ENCODE measurements around the gene USP21. TPM values are rescaled to one million over a fixed set of nuclear protein-coding genes. Genes with fewer than 3 reads are reported as not detected.
A peak's percentile ranks its signal among the peaks of the same experiment; 100 is the strongest.

The USP21 gene
- total RNA-seq, 4 donors from 2014 or later = 19.5 to 75.9 (median 35.3) TPM

DNA sequence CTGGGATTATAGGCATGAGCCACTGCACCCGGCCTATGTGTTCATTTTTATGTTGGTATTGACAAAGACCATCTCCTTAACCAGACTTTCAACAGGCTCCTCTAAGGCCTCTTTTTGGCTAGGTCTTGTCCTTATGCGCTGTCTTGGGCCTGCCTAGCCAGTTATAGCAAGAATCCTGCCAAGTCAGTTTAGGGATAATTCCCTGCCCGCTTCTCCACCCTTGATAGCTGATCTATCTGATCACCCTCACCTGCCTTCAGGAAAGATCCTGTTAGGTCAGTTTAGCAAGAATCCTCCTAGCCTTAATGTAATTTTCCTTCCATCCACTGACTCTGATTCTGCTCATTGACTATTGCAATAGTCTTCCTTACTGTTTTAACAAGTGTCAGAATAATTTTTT is 20.4 kb downstream of the USP21 start:
- H3K9me3 ChIP-seq = no peaks in the 10 kb centered on the region
- WGBS, 2 donors (ENCODE audit: low coverage in 1 of 2) = 96 to 100% methylated on average over 1 to 3 of the region's 3 CpGs
- H3K36me3 ChIP-seq = peaks cover 0 to 3% (median 0%) of the 10 kb centered on the region in 4 donors
- H3K4me1 ChIP-seq = peaks cover 0 to 34% (median 16%) of the 10 kb centered on the region in 4 donors
- TF ChIP-seq POLR2AphosphoS5 (IDR thresholded peaks at IDR 0.05) = no peak
- no peak for TF ChIP-seq EP300 (IDR thresholded peaks at IDR 0.05; ENCODE audit: low read depth)
- TF ChIP-seq CTCF (IDR thresholded peaks at IDR 0.05) = no peak
- TF ChIP-seq POLR2A (IDR thresholded peaks at IDR 0.05) = no peak
- intact Hi-C loops (cut with DNase I; ENCODE audit: low total_unique reads) = no loop called here
- H3K27ac ChIP-seq = no peak overlapping the region
- in situ Hi-C loops (cut with MboI; ENCODE audit: low pct_ligation_motif_present in 1 of 4, low pct_unique_long_range_greater_than_20kb in 1 of 4, low sequenced_read_pairs in 3 of 4) = no loop called here
- no peak overlapping the region for H3K4me3 ChIP-seq
- no peak for DNase-seq
- no peaks in the 10 kb centered on the region for H3K27me3 ChIP-seq

- H3K27ac ChIP-seq = no peak overlapping the region
- in situ Hi-C loops (cut with MboI; ENCODE audit: low pct_ligation_motif_present in 1 of 4, low pct_unique_long_range_greater_than_20kb in 1 of 4, low sequenced_read_pairs in 3 of 4) = no loop called here
- no peaks in the 10 kb centered on the region for H3K27me3 ChIP-seq
- H3K9me3 ChIP-seq = no peaks in the 10 kb centered on the region
- DNase-seq = no peak
- H3K4me1 ChIP-seq = peaks cover 0 to 36% (median 15%) of the 10 kb centered on the region in 4 donors
- no peaks in the 10 kb centered on the region for H3K36me3 ChIP-seq
- TF ChIP-seq POLR2A (IDR thresholded peaks at IDR 0.05) (no peak), CTCF (IDR thresholded peaks at IDR 0.05) (no peak), POLR2AphosphoS5 (IDR thresholded peaks at IDR 0.05) (no peak)
- intact Hi-C loops (cut with DNase I; ENCODE audit: low total_unique reads) = no loop called here
- H3K4me3 ChIP-seq = no peak overlapping the region
- WGBS, 2 donors (ENCODE audit: low coverage in 1 of 2) = 20 to 81% methylated on average over 1 of the region's 1 CpG
These were observed 21.3 kb downstream of the USP21 start for GRCh38 chr1:161180639-161181038.

DNA sequence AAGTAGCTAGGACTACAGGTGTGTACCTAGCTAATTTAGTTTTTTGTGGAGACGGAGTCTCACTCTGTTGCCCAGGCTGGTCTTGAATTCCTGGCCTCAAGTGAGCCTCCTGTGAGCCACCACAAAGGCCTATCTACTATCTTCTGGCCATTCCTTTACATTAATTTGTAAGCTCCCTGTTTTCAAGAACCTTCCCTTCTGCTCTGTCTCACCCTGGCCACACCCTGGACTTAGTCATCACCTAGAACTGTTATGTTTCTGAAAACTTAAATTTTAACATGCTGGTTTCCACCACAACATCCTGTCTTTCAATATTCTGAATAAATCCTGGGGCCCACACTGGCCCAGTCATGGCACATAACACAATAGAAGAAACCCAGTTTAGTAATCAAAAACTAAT is 22.9 kb downstream of the USP21 start:
- no peak overlapping the region for H3K4me3 ChIP-seq
- peak overlapping the region; percentile 32 to 66 (median 53) for H3K27ac ChIP-seq
- no peaks in the 10 kb centered on the region for H3K27me3 ChIP-seq
- no peaks in the 10 kb centered on the region for H3K36me3 ChIP-seq
- DNase-seq = no peak
- no peak for TF ChIP-seq EP300 (IDR thresholded peaks at IDR 0.05; ENCODE audit: low read depth)
- no peak for TF ChIP-seq CTCF (IDR thresholded peaks at IDR 0.05)
- no peak for TF ChIP-seq POLR2AphosphoS5 (IDR thresholded peaks at IDR 0.05)
- no peak for TF ChIP-seq POLR2A (IDR thresholded peaks at IDR 0.05)
- intact Hi-C loops (cut with DNase I; ENCODE audit: low total_unique reads) (no loop called here), in situ Hi-C loops (cut with MboI; ENCODE audit: low pct_ligation_motif_present in 1 of 4, low pct_unique_long_range_greater_than_20kb in 1 of 4, low sequenced_read_pairs in 3 of 4) (no loop called here)
- peaks cover 0 to 34% (median 3%) of the 10 kb centered on the region in 4 donors for H3K4me1 ChIP-seq
- H3K9me3 ChIP-seq = no peaks in the 10 kb centered on the region
- WGBS, 2 donors (ENCODE audit: low coverage in 1 of 2) = 87% methylated on average over 1 of the region's 1 CpG; no CpG with 5 or more reads in 1 of the 2 donors

DNA sequence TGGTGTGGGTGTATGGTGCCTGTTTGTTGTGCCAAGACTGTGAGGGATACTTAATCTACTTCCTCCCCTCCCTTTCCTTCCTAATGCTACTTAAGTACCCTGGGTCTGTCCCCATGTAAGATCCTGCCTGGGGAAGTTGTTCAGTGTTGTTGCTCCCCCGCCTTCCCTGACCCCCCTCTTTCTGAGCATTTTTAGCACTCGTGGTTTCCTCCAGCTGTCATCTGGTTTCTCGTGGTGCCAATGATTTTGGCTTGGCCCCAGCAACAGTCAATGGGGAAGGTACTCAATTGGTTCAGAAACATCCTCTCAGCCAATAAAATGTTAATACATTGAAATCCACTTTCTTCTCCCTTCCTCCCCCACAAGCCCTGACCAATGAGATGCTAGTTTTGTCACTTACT is 26.0 kb downstream of the USP21 start:
- Histone ChIP-seq H3K4me3 (no peak overlapping the region), H3K27ac (peak overlapping the region; percentile 70 to 76 (median 72)), H3K27me3 (no peaks in the 10 kb centered on the region), H3K36me3 (no peaks in the 10 kb centered on the region), H3K9me3 (no peaks in the 10 kb centered on the region), H3K4me1 (peaks cover 0 to 27% (median 0%) of the 10 kb centered on the region in 4 donors)
- DNase-seq = peak; percentile 83
- in situ Hi-C loops (cut with MboI; ENCODE audit: low pct_ligation_motif_present in 1 of 4, low pct_unique_long_range_greater_than_20kb in 1 of 4, low sequenced_read_pairs in 3 of 4) (no loop called here), intact Hi-C loops (cut with DNase I; ENCODE audit: low total_unique reads) (no loop called here)
- peak in 1 of 3 donors; percentile 17 for TF ChIP-seq POLR2AphosphoS5 (IDR thresholded peaks at IDR 0.05)
- no peak for TF ChIP-seq POLR2A (IDR thresholded peaks at IDR 0.05)
- 16 to 26% methylated on average over 3 of the region's 3 CpGs for WGBS, 2 donors (ENCODE audit: low coverage in 1 of 2)

- Histone ChIP-seq H3K4me1 (peaks cover 0 to 27% (median 0%) of the 10 kb centered on the region in 4 donors), H3K27ac (peak overlapping the region; percentile 70 to 76 (median 72)), H3K4me3 (no peak overlapping the region), H3K36me3 (no peaks in the 10 kb centered on the region), H3K9me3 (no peaks in the 10 kb centered on the region), H3K27me3 (no peaks in the 10 kb centered on the region)
- intact Hi-C loops (cut with DNase I; ENCODE audit: low total_unique reads) = no loop called here
- TF ChIP-seq POLR2A (IDR thresholded peaks at IDR 0.05) = no peak
- TF ChIP-seq EP300 (IDR thresholded peaks at IDR 0.05; ENCODE audit: low read depth) = no peak
- no peak for TF ChIP-seq CTCF (IDR thresholded peaks at IDR 0.05)
- no peak for TF ChIP-seq POLR2AphosphoS5 (IDR thresholded peaks at IDR 0.05)
- DNase-seq = no peak
- in situ Hi-C loops (cut with MboI; ENCODE audit: low pct_ligation_motif_present in 1 of 4, low pct_unique_long_range_greater_than_20kb in 1 of 4, low sequenced_read_pairs in 3 of 4) = no loop called here
- WGBS, 2 donors (ENCODE audit: low coverage in 1 of 2) = 29 to 42% methylated on average over 1 to 2 of the region's 2 CpGs
These were observed 26.5 kb downstream of the USP21 start for GRCh38 chr1:161185732-161186311.

Data from transverse colon (tissue), 4 donors.